GM12801 (cell line): ENCODE results near the gene STARD10.

Source experiments
- TF ChIP-seq, protein P1 (sequence below): IDR thresholded peaks from one replicate; pipeline ENCODE4 v1.5.1; 2011; ENCODE audit warnings: control low read depth; ENCODE audit not compliant: insufficient read length; ENCODE audit errors: extremely low read depth

The STARD10 gene

DNA sequence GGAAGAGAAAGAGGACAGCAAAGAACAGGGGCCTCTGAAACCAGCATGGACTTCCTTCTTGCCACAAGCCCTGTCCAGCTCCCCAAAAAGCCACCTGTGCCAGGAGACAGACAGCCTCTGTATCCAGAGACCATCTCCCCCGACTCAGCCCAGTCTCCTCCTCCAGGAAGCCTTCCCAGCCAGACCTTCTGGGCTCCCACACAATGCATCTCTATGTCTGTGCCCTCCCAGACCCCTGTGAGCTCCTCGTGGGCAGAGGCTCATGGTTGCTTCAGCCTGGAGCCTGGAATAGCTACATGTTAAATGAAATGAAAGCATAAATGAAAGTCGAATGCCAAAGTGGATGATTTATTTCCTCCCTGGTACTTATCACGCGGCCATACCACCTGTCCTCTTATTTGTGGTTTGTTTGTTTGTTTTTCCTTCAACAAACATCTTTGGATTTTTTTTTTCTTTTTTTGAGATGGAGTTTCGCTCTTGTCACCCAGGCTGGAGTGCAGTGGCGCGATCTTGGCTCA, 34.3 kb downstream of the STARD10 start:
- TF ChIP-seq, protein P1, sequence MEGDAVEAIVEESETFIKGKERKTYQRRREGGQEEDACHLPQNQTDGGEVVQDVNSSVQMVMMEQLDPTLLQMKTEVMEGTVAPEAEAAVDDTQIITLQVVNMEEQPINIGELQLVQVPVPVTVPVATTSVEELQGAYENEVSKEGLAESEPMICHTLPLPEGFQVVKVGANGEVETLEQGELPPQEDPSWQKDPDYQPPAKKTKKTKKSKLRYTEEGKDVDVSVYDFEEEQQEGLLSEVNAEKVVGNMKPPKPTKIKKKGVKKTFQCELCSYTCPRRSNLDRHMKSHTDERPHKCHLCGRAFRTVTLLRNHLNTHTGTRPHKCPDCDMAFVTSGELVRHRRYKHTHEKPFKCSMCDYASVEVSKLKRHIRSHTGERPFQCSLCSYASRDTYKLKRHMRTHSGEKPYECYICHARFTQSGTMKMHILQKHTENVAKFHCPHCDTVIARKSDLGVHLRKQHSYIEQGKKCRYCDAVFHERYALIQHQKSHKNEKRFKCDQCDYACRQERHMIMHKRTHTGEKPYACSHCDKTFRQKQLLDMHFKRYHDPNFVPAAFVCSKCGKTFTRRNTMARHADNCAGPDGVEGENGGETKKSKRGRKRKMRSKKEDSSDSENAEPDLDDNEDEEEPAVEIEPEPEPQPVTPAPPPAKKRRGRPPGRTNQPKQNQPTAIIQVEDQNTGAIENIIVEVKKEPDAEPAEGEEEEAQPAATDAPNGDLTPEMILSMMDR: no peak

DNA sequence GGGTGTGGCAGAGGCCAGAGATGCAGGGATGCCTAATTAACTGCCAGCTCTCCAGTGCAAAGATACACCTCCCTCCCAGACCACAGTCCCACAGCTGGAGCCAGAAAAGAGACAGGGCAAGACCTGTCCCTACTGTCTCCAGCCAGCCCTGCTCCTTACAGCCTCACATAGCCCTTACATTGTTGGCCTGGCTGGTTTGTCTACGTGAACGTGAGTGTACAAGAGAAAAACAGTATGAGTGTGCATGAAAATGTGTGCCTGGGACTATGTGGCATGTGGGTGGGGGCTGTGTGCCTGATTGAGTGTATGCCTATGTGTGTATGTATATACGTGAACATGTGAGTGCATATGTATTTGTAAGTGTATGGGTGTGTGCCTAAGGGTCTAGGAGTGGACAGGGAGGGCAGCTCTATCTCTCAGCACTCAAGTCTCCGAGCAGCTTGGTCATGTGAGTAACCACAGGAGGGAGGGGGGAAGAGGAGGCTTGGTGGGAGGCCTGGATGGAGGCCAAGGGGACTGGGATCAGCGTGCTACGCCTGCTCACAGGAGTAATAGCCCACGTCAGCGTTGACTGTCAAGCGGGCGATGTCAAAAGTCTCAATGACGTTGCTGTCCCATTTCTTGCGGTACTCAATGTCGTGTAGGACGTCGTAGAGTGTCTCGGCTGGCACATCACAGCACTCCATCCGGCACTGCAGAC, 35.0 kb downstream of the STARD10 start:
- TF ChIP-seq, protein P1: no peak

DNA sequence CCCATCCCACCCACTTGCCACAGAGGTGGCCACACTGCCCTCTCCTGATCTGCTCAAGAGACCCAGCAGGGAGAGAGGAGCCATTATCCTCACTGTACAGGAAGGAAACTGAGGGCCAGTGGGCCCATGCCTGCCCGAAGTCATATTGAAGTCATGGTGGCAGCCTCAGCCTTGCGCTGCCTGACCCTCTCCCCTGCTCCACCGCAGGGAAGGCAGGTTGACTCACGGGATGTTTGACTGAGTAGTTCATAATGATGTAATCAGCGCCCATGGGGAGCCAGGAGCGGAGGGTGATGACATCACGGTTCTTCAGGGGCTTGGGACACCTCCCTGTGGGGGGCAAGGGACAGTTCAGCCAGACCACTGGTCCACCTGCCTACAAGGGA, 35.5 kb downstream of the STARD10 start:
- TF ChIP-seq, protein P1: no peak

DNA sequence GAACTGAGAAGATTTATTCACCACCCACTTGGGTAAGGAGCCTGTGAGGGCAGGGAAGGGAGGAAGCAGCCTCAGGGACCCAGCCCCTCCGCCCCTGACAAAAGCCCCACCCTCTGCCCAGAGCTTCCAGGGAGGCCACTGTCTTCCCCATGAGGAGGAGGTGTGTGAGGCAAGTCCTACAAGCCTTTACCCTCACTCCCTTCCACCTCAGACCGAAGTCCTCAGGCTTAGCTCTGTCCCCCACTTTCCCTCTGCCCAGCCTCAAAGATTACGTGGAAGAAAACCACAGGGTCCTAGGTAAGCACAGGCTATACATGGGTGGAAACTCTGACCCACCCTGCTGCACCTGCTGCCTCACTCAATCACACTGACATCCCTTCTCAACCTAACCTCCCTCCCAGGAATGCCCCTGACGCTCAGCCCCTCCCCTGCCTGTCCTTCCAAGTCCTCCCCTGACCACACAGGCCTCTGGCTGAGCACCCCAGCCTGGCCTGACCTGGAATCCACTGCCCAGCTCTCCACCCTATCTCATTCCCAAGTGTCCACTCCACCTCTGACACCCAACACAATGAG, 38.0 kb downstream of the STARD10 start:
- TF ChIP-seq, protein P1: no peak

DNA sequence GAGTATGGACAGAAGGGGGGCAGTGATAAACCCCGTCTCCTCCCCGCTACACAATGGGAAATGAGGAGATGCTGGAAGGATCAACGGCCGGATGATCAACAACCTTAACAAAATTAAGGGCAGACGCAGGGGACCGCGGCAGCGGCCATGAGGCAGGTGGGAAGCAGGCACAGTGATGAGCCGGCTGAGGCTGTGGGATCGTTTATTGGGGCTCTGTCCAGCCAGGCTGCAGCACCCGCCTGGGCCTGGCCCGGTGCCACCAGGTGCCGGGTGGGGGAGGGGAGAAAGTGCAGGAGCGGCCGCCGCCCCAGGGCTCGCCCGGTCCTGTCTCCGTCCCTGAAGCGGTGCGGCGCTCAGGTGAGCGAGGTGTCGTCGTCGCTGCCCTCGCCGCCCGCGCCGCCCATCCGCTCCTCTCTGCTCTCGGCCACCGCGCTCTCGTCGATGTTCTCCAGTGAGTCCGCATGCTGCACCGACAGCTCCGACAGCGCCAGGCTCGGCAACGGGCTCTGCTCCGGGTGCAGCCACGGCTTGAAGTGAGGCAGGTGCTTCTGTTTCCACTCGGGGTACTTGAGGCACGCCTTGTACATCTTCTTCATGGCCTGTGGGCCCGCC, 39.2 kb downstream of the STARD10 start:
- TF ChIP-seq, protein P1: no peak

DNA sequence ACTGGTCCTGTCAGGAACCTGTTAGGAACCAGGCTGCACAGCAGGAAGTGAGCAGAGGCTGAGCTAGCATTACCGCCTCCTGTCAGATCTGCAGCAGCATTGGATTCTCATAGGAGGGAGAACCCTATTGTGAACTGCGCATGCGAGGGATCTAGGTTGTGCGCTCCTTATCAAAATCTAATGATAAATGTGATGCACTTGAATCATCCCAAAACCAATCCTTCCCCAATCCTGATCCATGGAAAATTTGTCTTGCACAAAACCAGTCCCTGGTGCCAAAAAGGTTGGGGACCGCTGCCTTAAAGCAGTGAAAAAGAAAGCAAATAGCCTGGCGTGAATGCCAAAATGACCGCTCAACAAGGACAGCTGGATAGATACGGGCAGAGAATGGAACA, 39.7 kb downstream of the STARD10 start:
- TF ChIP-seq, protein P1: no peak

DNA sequence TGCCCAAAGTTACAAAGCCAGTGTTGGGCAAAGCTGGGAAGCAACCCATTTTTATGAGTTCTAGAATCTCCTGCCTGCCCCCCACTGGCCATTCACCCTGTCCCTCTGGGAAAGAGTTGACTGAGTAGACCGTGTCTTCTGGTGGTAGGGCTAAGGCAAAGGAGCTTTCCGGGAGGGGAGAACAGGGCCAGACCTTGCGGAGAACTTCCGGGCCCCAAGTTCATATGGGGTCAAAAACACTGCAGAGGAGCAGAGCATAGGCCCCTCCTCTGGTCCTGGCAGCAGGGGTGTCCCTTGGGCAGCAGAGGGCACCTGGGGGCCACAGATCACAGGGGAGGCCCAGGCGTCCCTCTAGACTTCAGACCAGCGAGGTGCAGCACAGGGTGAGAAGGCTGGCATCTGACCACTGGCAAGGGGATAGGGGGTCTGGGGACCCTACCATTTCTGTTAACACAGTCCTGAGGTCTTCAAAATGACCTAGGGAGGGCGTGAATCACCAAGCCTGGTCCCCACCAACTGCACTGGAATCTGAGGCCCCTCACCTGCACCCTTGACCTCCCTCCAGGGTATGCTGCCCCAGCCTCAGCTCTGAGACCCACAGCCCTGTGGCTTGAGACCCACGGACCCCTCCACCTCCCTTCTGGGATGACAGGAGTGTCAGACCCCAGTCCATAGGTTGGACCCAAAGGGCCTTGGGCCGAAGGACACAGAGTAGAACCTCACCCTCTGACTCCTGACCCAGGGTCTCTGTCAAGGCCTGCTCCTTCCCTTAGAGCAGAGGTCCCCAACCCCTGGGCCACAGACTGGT, 40.3 kb downstream of the STARD10 start:
- TF ChIP-seq, protein P1: no peak
